PFSK-1 (cell line): ENCODE data around the gene RNF26.

ENCODE experiments used
- POLR2AphosphoS5 ChIP-seq: IDR thresholded peaks from 2 replicates; pipeline ENCODE4 v1.6.1; 2012; ENCODE audit warnings: low read depth, mild to moderate bottlenecking, control low read depth, low read length, moderate library complexity
- SIN3A ChIP-seq: IDR thresholded peaks from 2 replicates; pipeline ENCODE4 v1.6.1; 2012; ENCODE audit warnings: mild to moderate bottlenecking, low read length, moderate library complexity, borderline replicate concordance; ENCODE audit not compliant: insufficient read depth

DNA sequence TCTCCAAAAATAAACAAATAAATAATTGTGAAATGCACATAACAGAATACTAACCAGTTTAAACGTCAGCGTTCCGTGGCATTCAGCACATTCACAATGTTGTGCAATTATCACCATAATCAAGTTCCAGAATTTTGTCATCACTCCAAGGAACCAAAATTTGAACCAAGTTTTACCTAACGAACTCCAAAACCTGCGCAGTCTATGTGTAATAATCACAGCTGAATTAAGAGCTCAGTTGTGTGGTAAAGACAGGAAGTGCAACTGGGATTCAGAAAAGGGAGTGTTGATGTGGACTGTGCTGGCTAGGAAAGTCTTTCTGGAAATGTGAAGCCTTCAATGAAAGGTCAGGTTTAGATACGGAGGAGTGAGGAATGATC is 12.0 kb upstream of the RNF26 start:
- TF ChIP-seq SIN3A, result no peak
- no peak for TF ChIP-seq POLR2AphosphoS5
